Vagina (tissue), 2 donors: ENCODE measurements around the gene SEMA6A. TPM values are rescaled to one million over a fixed set of nuclear protein-coding genes. Genes with fewer than 3 reads are reported as not detected.

Experiments
- DNase-seq, 2 donors: peaks; one replicate each; pipeline ENCODE4 v3.0.0-alpha.2; 2017; ENCODE audit errors: extremely low spot score in 2 of 2
- H3K27ac ChIP-seq: fragments of 200-600 bp; sonication (generic); one replicate; pipeline ENCODE4 v1.5.1; 2019
- H3K27me3 ChIP-seq: fragments of 200-600 bp; sonication (generic); one replicate; pipeline ENCODE4 v1.5.1; 2019
- H3K36me3 ChIP-seq, 2 donors: fragments of 200-600 bp; sonication (generic); one replicate each; pipeline ENCODE4 v1.5.1; 2017 to 2019
- H3K4me1 ChIP-seq: fragments of 200-600 bp; sonication (generic); one replicate; pipeline ENCODE4 v1.5.1; 2019
- H3K4me3 ChIP-seq, 2 donors: fragments of 200-600 bp; sonication (generic); 1 replicate in 1 of 2; 2 replicates in 1 of 2; pipeline ENCODE4 v1.5.1; 2016 to 2019
- H3K9me3 ChIP-seq: fragments of 200-600 bp; sonication (generic); one replicate; pipeline ENCODE4 v1.5.1; 2019
- POLR2A ChIP-seq, 2 donors: fragments of 450-650 bp; IDR thresholded peaks; one replicate each; pipeline ENCODE4 v1.6.1; 2017; ENCODE audit warnings: antibody characterized with exemption in 2 of 2, mild to moderate bottlenecking in 2 of 2, moderate library complexity in 2 of 2
- POLR2AphosphoS5 ChIP-seq, 2 donors: sonication (generic); formaldehyde crosslinking; IDR thresholded peaks; one replicate each; pipeline ENCODE4 v1.9.0; 2017; ENCODE audit warnings: antibody characterized with exemption in 2 of 2, mild to moderate bottlenecking in 2 of 2, low read depth in 1 of 2; ENCODE audit not compliant: insufficient read depth in 1 of 2
- intact Hi-C: fragments of 100-400 bp; cut with DNase I; formaldehyde crosslinking; loops from one replicate; pipeline ENCODE4 v1.15.1; 2023
- total RNA-seq: library from RNA; depleted of rRNA; stranded (reverse); fragments of >200 nt; gene quantifications from one replicate; pipeline ENCODE4 v1.2.3, GENCODE V29; 2016
- TF ChIP-seq, protein P1 (sequence below), 3 experiments: fragments of 450-650 bp in 2 of 3; fragments of 200-600 bp in 1 of 3; sonication (generic) in 1 of 3; IDR thresholded peaks; one replicate each; pipeline ENCODE4 v1.5.1; 2017 to 2019; ENCODE audit warnings: antibody characterized with exemption in 3 of 3, mild to moderate bottlenecking in 2 of 3, moderate library complexity in 2 of 3

Gene SEMA6A
- total RNA-seq, 1 donor from 2014 or later = 28.7 TPM

GRCh38 chr5:116600876-116601275, 26.3 kb upstream of the SEMA6A start:
- H3K36me3 ChIP-seq = no peaks in the 10 kb centered on the region
- DNase-seq = no peak
- intact Hi-C loops = no loop called here

DNA sequence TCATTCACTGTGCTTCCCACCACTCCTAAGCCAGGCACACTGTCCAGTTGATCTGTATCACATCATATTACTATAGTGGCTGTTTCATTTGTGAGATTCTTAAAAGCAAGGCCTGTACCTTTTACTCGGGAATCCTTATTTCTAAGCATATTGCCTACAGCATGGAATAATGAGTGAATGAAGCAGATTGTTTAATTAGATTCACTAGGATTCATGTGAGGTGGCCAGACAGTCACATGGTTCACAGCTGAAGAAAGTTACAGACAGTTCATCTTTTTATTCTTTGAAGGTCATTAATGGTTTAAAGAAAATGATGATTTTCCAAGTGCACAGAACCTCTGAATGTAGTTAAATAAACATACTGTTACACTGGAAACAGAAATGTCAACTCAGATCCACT, 24.3 kb upstream of the SEMA6A start:
- no peaks in the 10 kb centered on the region for H3K9me3 ChIP-seq
- H3K4me3 ChIP-seq = no peak overlapping the region
- TF ChIP-seq POLR2AphosphoS5 (IDR thresholded peaks at IDR 0.05; ENCODE audit: insufficient read depth in 1 of 2, low read depth in 1 of 2) = no peak
- TF ChIP-seq POLR2A (IDR thresholded peaks at IDR 0.05) = no peak
- TF ChIP-seq, protein P1, sequence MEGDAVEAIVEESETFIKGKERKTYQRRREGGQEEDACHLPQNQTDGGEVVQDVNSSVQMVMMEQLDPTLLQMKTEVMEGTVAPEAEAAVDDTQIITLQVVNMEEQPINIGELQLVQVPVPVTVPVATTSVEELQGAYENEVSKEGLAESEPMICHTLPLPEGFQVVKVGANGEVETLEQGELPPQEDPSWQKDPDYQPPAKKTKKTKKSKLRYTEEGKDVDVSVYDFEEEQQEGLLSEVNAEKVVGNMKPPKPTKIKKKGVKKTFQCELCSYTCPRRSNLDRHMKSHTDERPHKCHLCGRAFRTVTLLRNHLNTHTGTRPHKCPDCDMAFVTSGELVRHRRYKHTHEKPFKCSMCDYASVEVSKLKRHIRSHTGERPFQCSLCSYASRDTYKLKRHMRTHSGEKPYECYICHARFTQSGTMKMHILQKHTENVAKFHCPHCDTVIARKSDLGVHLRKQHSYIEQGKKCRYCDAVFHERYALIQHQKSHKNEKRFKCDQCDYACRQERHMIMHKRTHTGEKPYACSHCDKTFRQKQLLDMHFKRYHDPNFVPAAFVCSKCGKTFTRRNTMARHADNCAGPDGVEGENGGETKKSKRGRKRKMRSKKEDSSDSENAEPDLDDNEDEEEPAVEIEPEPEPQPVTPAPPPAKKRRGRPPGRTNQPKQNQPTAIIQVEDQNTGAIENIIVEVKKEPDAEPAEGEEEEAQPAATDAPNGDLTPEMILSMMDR (IDR thresholded peaks at IDR 0.05) = no peak
- no peaks in the 10 kb centered on the region for H3K27me3 ChIP-seq
- no peak for DNase-seq
- H3K36me3 ChIP-seq = no peaks in the 10 kb centered on the region
- intact Hi-C loops = no loop called here
- H3K27ac ChIP-seq = no peak overlapping the region
- peaks cover 9% of the 10 kb centered on the region for H3K4me1 ChIP-seq

More at GRCh38 chr5:116600876-116601275, 26.3 kb upstream of the SEMA6A start:
- TF ChIP-seq POLR2A (IDR thresholded peaks at IDR 0.05) (no peak), POLR2AphosphoS5 (IDR thresholded peaks at IDR 0.05; ENCODE audit: insufficient read depth in 1 of 2, low read depth in 1 of 2) (peak in 1 of 2 donors; percentile 56)
- peaks cover 9% of the 10 kb centered on the region for H3K4me1 ChIP-seq
- H3K9me3 ChIP-seq = no peaks in the 10 kb centered on the region
- no peak overlapping the region for H3K4me3 ChIP-seq
- H3K27ac ChIP-seq = peak overlapping the region; percentile 90
- no peaks in the 10 kb centered on the region for H3K27me3 ChIP-seq

DNA sequence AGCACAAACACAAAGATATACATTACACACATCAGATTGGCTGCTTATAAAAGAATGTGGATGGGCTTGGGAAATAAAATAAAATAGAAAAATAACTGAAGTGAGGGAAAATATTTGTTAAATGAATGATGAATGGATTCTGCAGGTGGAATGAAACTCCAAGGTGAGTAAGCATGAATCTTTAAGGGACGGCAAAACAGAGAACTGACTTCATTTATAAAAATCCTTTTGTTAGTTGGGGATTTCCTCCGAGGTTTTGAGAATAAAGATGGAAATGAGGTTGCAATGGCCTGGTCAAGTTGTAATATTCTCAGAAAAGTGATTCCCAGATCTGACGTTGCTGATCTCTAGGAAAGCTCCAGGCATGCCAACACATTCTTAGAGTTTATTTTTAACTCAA, 20.9 kb upstream of the SEMA6A start:
- intact Hi-C loops = no loop called here
- H3K4me3 ChIP-seq = no peak overlapping the region
- peaks cover 5% of the 10 kb centered on the region for H3K4me1 ChIP-seq
- H3K27ac ChIP-seq = no peak overlapping the region
- no peaks in the 10 kb centered on the region for H3K9me3 ChIP-seq
- H3K36me3 ChIP-seq = no peaks in the 10 kb centered on the region
- TF ChIP-seq, protein P1 (IDR thresholded peaks at IDR 0.05) = no peak
- TF ChIP-seq POLR2AphosphoS5 (IDR thresholded peaks at IDR 0.05; ENCODE audit: insufficient read depth in 1 of 2, low read depth in 1 of 2) (no peak), POLR2A (IDR thresholded peaks at IDR 0.05) (no peak)
- H3K27me3 ChIP-seq = no peaks in the 10 kb centered on the region
- DNase-seq = no peak

DNA sequence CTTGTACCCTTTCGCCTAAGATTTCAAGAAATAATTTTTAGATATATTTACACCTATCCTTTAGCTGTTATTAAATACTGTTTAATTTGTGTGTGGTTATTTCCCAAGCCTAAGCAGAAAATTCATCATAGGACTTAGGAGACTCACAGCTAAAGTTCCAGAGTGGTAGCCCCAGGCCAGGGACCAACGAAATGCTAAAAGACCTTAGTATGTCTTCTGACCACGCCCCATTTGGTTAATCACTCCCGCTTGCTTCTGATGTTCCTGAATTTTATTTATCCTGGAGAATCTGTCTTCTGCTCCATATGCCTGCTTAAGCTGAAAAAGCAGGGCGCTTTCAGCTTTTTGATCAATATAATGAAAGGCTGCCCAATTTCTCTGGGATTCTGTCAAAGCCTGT, 18.7 kb upstream of the SEMA6A start:
- intact Hi-C loops = no loop called here

DNA sequence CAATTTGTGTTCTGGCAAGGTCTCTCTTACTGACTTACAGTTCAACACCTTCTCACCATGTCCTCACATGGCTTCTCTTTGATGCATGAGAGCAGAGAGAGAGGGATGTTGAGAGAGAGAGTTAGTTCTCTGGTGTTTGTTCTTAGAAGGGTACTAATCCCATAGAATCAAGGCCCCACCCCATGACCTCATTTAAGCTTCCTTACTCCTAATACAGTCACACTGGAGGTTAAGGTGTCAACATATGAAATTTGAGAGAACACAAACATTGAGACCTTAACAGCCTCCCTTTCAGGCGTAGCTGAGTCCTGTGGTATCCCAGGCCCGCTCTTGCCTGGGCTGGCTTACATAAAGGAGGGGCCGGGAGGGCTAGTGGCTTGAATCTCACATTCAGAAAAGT, 10.6 kb upstream of the SEMA6A start:
- no peak for DNase-seq
- intact Hi-C loops = no loop called here
- H3K4me1 ChIP-seq = peaks cover 8% of the 10 kb centered on the region
- no peak overlapping the region for H3K4me3 ChIP-seq
- H3K27me3 ChIP-seq = no peaks in the 10 kb centered on the region
- H3K27ac ChIP-seq = no peak overlapping the region
- no peaks in the 10 kb centered on the region for H3K9me3 ChIP-seq
- TF ChIP-seq POLR2AphosphoS5 (IDR thresholded peaks at IDR 0.05; ENCODE audit: insufficient read depth in 1 of 2, low read depth in 1 of 2) = no peak
- TF ChIP-seq, protein P1 (IDR thresholded peaks at IDR 0.05) = no peak
- TF ChIP-seq POLR2A (IDR thresholded peaks at IDR 0.05) = no peak
- H3K36me3 ChIP-seq = no peaks in the 10 kb centered on the region

More for the DNA sequence above, 18.7 kb upstream of the SEMA6A start:
- H3K27ac ChIP-seq = no peak overlapping the region
- H3K9me3 ChIP-seq = no peaks in the 10 kb centered on the region
- DNase-seq = no peak
- no peaks in the 10 kb centered on the region for H3K4me1 ChIP-seq
- no peak overlapping the region for H3K4me3 ChIP-seq
- no peak for TF ChIP-seq POLR2AphosphoS5 (IDR thresholded peaks at IDR 0.05; ENCODE audit: insufficient read depth in 1 of 2, low read depth in 1 of 2)
- TF ChIP-seq, protein P1 (IDR thresholded peaks at IDR 0.05) = no peak
- no peak for TF ChIP-seq POLR2A (IDR thresholded peaks at IDR 0.05)
- no peaks in the 10 kb centered on the region for H3K36me3 ChIP-seq
- H3K27me3 ChIP-seq = no peaks in the 10 kb centered on the region
